GM19351 (cell line): ENCODE results near the gene TM4SF5.

Experiments
- ATAC-seq: cut with Tn5 transposase; IDR thresholded peaks from one replicate; pipeline ENCODE4 v1.9.1; 2021; ENCODE audit warnings: mild to moderate bottlenecking, moderate library complexity; ENCODE audit not compliant: unreplicated experiment

TM4SF5 gene

DNA sequence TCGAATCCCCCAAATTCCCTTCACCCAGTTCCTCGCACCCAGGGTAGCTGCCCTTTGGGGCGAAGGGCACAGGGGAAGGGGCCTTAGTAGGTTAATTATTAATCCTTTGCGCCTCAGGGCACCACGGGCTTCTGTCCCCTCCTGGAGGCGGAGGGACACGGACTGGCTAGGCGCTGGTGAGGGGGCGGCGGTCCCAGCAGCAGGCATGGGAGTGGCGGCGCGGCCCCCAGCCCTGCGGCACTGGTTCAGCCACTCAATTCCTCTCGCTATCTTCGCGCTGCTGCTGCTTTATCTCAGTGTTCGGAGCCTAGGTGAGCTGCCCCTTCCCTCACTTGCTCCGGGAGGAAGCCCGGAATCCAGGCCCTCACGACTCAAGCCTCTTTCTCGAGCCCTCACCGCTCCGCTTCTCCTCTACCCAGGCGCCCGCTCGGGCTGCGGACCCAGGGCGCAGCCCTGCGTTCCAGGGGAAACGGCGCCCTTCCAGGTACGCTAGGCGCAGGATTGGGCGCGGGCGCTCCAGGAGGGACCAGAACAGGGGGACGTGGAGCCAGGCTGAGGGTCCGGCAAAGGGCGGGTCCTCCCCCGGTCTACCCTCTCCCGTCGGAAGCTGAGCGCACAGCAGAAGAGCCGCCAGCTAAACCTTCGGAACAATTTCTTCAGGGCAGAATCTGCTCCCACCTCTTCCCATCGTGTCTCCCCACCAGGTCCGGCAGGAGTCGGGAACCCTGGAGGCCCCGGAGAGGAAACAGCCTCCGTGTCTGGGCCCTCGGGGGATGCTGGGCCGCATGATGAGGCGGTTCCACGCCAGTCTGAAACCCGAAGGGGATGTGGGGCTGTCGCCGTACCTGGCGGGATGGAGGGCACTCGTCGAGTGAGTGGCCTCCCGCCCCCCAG lies 17.4 kb downstream of the TM4SF5 start, which contains the start of gene GLTPD2:
Gene GLTPD2 (plus strand): TSS at position 158 of the 894 bp plus-strand sequence. CDS start 48 bp downstream, at position 206.
- ATAC-seq, result no peak

DNA sequence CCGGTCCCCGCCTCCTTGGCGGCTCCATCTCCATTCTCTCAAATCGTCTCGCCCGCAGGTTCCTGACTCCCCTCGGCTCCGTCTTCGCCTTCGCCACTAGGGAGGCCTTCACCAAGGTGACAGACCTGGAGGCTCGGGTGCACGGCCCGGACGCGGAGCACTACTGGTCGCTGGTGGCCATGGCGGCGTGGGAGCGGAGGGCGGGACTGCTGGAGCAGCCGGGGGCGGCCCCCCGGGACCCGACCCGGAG lies 17.9 kb downstream of the TM4SF5 start:
- ATAC-seq, result no peak

DNA sequence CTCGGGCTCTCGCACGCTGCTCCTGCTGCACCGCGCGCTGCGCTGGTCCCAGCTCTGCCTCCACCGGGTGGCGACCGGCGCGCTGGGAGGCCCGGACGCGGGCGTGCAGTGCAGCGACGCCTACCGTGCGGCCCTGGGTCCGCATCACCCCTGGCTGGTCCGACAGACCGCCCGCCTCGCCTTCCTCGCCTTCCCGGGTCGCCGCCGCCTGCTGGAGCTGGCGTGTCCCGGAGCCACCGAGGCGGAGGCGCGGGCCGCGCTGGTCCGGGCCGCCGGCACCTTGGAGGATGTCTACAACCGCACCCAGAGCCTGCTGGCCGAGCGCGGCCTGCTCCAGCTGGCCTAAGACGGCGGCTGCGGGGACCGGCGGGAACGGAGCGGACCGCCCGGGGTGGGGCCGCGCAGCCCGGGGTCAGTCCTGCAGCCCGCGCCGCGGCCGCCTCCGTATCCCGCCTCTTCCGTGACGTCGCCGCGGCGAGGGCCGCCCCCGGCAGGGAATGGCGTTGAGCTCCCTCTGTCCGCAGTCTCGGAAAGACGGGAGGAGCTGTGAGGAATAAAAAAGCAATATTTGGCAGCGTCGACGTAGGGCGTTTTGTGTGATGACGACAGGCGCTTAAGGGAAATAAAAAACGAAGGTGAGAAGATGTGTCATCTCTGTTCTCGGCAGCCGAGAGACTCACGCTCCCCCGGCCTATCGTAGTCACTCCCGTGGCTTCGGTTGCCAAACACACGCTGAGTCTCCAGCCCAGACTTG lies 18.4 kb downstream of the TM4SF5 start:
- peak; percentile 83 for ATAC-seq

DNA sequence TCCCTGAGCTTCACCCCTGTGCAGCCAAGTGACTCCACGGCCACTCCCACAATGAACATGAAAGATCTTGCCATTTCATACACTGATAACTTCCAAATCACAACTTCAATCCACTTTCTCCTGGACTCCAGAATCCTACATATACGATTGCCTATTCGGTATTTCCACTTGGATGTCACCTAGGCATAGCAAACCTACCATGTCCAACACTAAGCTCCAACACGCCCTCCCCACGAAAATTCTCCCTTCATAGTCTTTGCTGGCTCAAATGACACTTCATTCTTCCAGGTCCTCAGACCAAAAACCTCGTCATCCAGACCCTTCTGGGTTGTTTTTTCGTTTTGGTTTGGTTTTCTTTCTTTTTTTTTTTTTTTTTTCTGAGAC lies 19.0 kb downstream of the TM4SF5 start:
- ATAC-seq, result no peak

DNA sequence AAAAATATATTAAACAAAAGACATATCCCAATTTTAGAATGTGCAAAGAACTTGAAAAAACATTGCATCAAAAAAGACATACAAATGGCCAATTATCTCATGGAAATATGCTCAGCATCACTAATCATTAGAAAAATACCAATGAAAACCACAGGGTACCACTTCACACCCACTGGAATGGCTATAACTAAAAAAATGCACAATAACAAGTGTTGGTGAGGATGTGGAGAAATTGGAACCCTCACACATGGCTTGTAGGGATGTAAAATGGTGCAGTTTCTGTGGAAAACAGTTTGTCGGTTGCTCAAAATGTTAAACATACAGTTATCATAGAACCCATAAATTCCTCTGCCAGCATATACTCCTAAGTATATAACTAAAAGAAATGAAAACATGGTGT lies 23.5 kb downstream of the TM4SF5 start:
- no peak for ATAC-seq

DNA sequence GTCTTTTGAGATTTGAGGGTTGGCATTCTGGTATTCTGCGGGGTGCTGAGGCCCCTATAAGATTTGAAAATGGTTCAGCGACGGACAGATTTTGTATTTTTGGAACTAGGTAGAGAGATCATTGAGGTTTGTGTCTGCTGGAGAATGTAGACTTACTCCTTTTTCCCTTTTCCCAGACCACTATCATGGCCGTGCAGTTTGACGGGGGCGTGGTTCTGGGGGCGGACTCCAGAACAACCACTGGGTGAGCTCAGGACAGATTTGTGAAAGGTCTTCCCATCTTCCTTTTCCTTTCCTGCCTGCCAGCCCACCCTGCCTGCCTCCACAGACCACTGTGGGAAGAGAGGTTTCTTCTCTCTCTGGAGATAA lies 24.9 kb downstream of the TM4SF5 start:
- no peak for ATAC-seq

DNA sequence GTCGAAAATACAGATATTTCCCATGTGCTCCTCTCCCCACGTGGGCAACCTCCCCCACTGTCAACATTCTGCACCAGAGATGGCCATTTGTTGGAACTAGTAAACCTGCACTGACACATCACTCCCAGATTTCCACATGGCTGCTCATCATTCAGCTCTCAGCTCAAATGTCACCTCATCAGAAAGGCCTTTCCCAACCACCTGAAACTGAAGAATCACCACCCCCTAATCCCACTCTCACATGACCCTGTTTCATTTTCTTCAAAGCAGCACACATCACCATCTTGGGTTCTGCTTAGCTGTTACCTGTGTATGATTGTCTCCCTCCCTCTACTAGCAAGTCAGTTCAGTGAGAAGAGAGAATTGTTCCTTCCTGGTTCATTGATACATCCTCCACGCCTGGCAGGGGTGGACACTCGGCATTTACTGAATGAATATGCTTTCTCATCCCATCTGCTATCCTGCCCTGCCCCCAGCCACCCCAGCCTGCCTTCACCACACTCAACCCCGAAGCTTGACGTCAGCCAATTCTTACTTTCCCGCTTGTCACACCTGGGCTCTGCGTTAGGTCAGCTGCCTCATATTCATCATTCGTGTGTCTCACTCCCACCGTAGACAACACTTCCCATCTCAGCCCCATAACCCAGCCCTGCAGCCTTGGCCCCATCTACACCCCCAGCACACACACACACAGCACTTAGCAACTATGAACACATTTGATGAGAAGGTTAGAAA lies 28.9 kb downstream of the TM4SF5 start:
- no peak for ATAC-seq

DNA sequence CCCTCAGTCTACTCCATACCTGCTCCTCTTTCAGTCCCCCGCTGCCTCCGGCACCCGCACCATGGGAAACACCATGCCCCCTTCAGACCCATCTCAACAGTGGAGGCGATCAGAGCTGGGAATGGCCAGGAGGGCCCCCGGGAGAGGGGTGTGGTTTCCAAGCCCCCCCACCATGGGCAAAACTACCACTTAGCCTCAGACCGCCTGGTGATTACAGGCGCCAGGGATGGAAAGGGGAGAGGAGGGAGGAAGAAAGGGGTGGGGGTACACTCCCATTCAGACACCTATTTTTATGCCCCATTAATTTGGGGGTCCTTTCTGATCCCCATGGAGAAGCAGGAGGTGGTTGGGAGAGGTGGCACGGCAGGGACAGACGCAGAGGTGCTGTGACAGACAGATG lies 30.5 kb downstream of the TM4SF5 start, which contains the start of gene C17orf114:
Gene C17orf114 (minus strand): TSS at position 101 of the 400 bp plus-strand sequence.
- no peak for ATAC-seq

DNA sequence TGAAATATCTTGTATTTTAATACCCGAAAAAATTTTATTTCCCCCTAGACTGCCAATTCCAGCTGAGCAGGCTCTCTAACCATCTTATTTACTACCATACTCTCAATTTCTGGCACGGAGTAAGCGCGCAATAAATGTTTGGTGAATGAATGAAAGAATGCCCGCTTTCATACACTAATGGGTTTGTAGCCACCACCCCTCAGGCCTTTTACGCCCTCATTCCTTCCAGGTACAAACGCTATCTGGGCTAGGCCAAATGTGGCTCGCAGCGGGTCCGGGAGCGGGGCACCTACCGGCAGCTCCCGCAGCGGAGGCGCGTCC lies 34.7 kb downstream of the TM4SF5 start:
- no peak for ATAC-seq

DNA sequence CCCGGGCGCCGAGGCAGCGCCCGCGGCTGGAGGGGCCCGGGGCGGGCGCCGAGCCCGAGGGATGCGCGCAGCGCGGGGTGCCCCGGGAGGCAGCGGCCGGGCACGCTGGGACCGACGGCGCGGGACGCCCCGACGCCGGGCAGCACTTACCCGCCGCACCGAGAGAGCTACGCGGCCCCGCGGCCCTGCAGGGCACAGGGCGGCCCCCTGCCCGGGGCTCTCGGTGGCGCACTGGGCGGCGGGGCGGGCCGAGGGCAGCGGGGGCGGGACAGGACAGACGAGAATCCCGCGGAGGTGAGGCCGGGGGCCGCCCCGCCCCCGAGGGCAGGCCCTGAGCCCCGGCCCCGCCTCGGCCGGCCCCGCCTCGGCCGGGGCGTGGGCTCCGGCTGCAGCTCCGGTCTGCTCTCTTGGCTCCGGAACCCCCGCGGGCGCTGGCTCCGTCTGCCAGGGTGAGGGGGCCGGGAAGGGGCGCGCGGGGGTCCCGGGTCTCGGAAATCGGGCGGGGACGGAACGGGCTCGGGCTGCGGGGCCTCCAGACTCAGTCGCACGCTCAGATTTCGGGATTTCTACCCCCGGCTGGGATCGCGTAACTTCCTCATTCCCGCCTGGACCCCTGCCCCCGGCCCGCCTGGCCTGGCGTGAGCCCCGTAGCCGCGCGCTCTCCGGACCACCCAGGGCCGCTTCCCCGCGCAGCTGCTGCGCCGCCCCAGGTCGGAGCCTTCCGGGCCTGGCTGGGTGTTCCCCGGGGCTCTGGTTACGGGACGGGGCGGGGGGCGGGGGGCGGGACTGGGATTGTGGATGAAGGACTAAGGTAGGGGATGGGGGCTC lies 35.3 kb downstream of the TM4SF5 start, which contains the start of gene PLD2:
Gene PLD2 (plus strand): TSS at position 376 of the 828 bp plus-strand sequence. CDS start 621 bp downstream, outside the sequence.
- ATAC-seq, result peak; percentile 95

DNA sequence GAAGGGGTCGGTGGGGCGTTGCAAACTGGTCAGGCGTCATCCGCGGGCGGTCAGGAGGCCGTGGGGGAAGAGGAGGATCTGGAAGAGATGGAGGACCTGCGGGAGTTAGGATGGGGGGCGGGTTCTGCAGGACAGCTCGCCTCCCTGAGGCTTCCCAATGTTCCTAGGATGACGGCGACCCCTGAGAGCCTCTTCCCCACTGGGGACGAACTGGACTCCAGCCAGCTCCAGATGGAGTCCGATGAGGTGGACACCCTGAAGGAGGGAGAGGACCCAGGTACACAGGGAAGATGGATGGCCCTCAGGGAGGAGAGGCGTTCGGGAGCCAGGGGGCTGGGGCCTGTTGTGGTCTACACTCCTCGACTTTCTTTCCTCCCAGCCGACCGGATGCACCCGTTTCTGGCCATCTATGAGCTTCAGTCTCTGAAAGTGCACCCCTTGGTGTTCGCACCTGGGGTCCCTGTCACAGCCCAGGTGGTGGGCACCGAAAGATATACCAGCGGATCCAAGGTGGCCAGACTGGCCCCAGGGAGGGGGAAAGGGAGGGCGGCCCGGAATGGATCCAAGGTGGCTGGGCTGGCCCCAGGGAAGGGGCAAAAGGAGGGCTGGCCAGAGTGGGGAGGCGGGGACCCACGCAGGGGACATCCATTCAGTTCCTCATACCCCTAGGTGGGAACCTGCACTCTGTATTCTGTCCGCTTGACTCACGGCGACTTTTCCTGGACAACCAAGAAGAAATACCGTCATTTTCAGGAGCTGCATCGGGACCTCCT lies 36.1 kb downstream of the TM4SF5 start:
- ATAC-seq, result no peak

DNA sequence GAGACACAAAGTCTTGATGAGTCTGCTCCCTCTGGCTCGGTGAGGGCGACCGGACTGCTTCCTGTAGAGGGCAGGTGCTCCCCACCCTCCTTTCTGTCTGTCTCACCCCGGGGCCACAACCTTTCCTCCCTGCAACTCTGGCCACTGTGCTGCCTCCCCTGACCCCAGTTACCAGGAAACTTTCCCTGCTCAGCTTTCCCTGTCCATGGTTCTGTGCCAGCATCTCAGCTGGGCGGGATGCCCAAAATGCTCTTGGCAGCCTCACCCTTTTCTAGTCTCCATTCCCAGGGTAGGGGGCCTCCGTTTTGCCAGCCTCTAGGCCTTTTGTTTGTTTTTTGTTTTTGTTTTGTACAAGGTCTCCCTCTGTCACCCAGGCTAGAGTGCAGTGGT lies 36.7 kb downstream of the TM4SF5 start:
- no peak for ATAC-seq

DNA sequence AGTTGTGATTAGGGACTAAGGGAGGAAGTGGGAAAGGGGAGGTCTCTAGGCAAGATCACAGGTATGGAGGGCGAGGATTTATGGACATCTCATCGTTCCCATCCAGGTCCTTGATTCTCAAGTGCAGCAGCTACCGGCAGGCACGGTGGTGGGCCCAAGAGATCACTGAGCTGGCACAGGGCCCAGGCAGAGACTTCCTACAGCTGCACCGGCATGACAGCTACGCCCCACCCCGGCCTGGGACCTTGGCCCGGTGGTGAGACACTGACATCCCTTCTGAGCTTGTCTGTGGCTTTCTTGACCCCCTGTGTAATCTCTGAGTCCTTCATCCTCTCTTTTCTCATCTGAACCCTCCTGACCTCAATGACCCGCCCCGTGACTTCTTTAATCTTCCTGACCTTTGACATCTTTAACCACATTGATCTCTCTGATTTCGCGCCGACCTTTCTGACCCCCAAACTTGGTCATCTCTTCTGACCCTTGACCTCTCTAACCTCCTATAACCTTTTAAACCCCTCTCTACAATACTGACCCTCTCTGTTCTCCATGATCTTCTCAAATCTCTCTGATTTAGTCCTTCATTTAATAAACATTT lies 39.1 kb downstream of the TM4SF5 start:
- no peak for ATAC-seq

DNA sequence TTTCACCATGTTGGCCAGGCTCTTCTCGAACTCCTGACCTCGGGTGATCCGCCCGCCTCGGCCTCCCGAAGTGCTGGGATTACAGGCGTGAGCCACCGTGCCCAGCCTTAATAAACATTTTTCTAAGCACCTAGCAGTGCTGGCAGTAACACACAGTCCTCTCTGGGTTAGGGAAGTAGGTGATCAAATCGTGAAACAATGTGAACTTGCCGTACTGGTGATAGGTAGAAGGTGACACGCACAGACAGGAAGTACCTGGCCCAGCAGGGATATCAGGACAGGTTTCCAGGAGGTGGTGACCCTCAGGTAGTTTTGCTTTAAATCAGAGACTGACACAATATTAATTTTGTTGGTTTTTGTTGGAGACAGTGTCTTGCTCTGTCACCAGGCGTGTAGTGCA lies 39.8 kb downstream of the TM4SF5 start:
- ATAC-seq, result no peak

DNA sequence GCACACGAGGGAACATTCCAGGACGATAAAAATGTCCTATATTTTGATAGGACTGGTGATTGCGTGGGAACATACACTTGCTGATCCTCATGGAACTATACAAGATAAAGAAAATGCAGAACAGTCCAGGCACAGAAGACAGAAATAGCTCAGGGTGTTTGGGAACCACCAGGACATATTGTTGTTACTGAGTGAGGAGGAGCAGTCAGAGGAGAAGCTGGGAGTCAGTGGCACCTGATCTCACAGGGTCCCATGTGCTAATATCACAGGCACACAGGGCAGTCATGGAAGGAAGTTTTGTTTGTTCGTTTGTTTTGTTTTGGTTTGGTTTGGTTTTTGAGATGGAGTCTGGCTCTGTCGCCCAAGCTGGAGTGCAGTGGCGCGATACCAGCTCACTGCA lies 41.0 kb downstream of the TM4SF5 start:
- ATAC-seq, result no peak

DNA sequence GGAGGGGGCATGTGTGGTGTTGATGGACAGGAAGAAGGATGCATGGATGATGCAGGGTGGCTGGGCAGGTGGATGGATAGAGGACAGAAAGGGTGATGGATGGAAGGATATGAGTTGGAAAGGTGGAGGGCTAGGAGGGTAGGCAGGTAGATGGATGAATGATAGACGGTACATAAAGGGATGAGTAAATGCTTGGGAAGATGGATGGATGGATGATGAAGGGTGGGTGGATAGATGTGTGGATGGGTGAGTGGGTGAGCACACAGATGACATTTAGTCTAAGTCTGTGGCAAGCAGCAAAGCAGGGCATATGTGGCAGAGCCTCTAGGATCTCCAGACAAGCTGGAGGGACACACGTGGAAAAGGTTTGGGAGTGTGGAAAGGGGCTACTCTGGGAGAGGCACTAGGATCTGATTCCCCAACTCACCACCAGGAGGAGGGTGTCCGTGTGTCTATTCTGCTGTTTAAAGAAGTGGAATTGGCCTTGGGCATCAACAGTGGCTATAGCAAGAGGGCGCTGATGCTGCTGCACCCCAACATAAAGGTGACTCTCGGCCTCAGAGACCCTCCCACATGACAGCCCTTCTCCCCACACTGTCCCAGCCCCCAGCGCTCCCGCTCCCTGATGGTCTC lies 43.5 kb downstream of the TM4SF5 start:
- ATAC-seq, result no peak

DNA sequence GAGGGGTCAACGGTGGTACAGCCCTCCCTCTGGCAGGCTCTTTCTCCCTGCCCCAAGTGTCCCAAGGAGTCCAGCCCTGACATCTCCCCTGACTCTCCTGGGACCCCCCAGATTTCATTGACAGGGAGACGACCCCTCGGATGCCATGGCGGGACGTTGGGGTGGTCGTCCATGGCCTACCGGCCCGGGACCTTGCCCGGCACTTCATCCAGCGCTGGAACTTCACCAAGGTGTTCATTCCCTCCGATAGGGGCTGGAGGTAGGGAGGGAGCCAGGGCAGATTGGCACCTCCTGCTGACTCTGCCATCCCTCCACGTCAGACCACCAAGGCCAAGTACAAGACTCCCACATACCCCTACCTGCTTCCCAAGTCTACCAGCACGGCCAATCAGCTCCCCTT lies 45.1 kb downstream of the TM4SF5 start:
- ATAC-seq, result no peak

DNA sequence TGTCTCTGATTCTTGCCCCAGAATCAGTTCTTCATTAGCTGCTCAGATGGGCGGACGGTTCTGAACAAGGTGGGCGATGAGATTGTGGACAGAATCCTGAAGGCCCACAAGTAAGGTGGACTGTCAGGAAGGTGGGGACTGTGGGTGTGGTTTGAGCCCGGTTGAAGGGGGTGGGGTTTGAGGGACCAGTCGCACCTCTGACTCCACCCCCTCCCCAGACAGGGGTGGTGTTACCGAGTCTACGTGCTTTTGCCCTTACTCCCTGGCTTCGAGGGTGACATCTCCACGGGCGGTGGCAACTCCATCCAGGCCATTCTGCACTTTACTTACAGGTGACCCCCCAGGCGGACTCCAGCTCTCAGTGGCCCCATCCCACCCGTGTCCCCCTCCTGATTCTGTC lies 46.6 kb downstream of the TM4SF5 start:
- ATAC-seq, result no peak

DNA sequence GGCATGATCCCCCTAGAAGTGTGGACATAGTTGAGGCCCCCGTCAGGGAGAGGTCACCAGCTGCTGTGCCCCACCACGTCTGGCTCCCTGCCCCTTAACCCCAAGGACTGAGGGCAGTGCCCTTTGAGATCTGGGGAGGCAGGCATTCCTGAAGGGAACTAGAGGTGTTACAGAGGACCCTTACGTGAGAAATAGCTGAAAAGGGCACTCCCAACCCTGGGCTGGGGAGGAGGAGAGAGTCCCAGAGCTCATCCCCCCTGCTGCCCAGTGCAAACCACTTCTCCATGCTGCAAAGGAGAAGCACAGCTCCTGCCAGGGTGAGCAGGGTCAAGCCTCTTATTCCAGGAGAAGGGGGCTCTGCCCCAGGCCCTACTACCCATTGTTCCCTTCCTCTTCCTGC lies 51.1 kb downstream of the TM4SF5 start:
- ATAC-seq, result no peak
